HepG2 (cell line): ENCODE results near the gene CYP2A6. TPM values are rescaled to one million over a fixed set of nuclear protein-coding genes. Genes with fewer than 3 reads are reported as not detected.

Experiments used
- EZH2 ChIP-seq: conservative IDR thresholded peaks from 2 replicates; pipeline ENCODE4 v1.6.1; 2012; ENCODE audit warnings: mild to moderate bottlenecking, low read depth, low read length, moderate library complexity
- GMEB1 ChIP-seq: sonication (generic); formaldehyde crosslinking; IDR thresholded peaks from 2 replicates; pipeline ENCODE4 v1.5.1; 2020; ENCODE audit warnings: missing genetic modification reagents, mild to moderate bottlenecking, borderline replicate concordance
- MED13 ChIP-seq: sonication (generic); formaldehyde crosslinking; IDR thresholded peaks from 2 replicates; pipeline ENCODE4 v1.5.0; 2020; ENCODE audit warnings: missing genetic modification reagents
- MEF2D ChIP-seq: sonication (generic); formaldehyde crosslinking; IDR thresholded peaks from 2 replicates; pipeline ENCODE4 v1.5.1; 2020; ENCODE audit warnings: mild to moderate bottlenecking, missing genetic modification reagents
- ZEB1 ChIP-seq: IDR thresholded peaks from 2 replicates; pipeline ENCODE4 v1.6.1; 2012; ENCODE audit warnings: mild to moderate bottlenecking, low read depth, inconsistent platforms; ENCODE audit not compliant: insufficient replicate concordance
- ZFP62 ChIP-seq: sonication (generic); formaldehyde crosslinking; IDR thresholded peaks from 2 replicates; pipeline ENCODE4 v1.4.0; 2020; ENCODE audit warnings: missing genetic modification reagents
- ZNF75D ChIP-seq: sonication (generic); formaldehyde crosslinking; IDR thresholded peaks from 2 replicates; pipeline ENCODE4 v1.8.1; 2023; ENCODE audit warnings: missing genetic modification reagents, mild to moderate bottlenecking, borderline replicate concordance
- ZSCAN5A ChIP-seq: sonication (generic); formaldehyde crosslinking; IDR thresholded peaks from 2 replicates; pipeline ENCODE4 v1.8.0; 2022; ENCODE audit warnings: mild to moderate bottlenecking, missing genetic modification reagents, borderline replicate concordance
- polyA plus RNA-seq, 8 experiments: library from polyadenylated mRNA; depleted of rRNA in 3 of 8; stranded (reverse) in 7 of 8; unstranded in 1 of 8; fragments of >200 nt; fragmentation: Illumina TruSeq in 4 of 8; extraction: Trizol in 4 of 8; gene quantifications; 2 replicates each; pipeline versions ENCODE4 v1.2.1 to v1.2.3, GENCODE V29; 2011 to 2016; ENCODE audit warnings: low read depth in 4 of 8, missing spikeins in 1 of 8, mixed read lengths in 1 of 8; ENCODE audit not compliant: insufficient read depth in 1 of 8
- total RNA-seq, 5 experiments: library from RNA; depleted of rRNA; stranded (reverse); fragments of >200 nt; fragmentation: Illumina TruSeq; extraction: Trizol; gene quantifications; 2 replicates each; pipeline ENCODE4 v1.2.3, GENCODE V29; 2016; ENCODE audit warnings: low read depth in 1 of 5
- TF ChIP-seq, protein P1 (sequence below): sonication (generic); formaldehyde crosslinking; IDR thresholded peaks from 2 replicates; pipeline ENCODE4 v1.4.0; 2020; ENCODE audit warnings: missing genetic modification reagents
- TF ChIP-seq, protein P2 (sequence below): sonication (generic); formaldehyde crosslinking; IDR thresholded peaks from 2 replicates; pipeline ENCODE4 v1.4.0; 2020; ENCODE audit warnings: missing genetic modification reagents
- TF ChIP-seq, protein P3 (sequence below): sonication (generic); formaldehyde crosslinking; IDR thresholded peaks from 2 replicates; pipeline ENCODE4 v1.4.0; 2020; ENCODE audit warnings: mild to moderate bottlenecking, missing genetic modification reagents

The CYP2A6 gene
- total and polyA plus RNA-seq, 2 of the 13 experiments (the other 11 are each of a cell fraction or from before 2014, with no cell fraction given): not detected

DNA sequence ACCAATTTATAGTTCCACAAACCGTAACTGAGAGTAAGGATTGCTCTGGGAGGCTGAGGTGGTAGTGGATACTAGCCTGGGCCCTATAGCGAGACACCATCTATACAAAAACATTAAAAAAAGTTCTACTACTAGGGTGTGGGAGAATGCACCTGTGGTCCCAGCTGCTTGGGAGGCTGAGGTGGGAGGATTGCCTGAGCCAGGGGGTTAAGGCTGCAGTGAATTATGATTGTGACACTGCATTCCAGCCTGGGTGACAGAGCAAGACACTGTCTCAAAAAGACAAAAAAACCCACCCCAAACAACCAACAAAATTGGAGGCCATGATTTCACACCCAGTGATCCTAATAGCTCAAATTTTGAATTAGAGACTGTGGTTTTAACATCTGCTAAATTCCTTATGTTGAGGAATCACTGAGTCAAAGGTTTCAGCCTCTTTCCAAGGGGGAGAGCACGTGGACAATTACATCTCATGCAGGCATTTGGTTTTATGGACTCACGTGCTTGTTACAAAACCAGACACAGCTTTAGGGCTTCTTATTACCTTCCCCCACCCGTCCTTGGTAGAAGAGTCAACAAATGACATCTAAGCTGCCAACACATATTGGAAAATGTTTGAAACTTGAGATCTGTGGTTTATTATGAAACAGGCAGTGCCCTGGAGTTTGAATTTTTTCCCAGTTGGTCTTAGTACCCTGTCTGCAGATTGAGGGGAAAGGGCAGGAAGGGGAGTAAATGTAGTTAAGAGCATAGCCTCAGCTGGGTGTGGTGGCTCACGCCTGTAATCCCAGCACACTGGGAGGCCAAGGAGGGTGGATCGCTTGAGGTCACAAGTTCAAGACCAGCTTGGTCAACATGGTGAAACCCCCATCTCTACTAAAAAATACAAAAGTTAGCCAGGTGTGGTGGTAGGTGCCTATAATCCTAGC is 18.5 kb downstream of the CYP2A6 start (continued):
- TF ChIP-seq, protein P1, sequence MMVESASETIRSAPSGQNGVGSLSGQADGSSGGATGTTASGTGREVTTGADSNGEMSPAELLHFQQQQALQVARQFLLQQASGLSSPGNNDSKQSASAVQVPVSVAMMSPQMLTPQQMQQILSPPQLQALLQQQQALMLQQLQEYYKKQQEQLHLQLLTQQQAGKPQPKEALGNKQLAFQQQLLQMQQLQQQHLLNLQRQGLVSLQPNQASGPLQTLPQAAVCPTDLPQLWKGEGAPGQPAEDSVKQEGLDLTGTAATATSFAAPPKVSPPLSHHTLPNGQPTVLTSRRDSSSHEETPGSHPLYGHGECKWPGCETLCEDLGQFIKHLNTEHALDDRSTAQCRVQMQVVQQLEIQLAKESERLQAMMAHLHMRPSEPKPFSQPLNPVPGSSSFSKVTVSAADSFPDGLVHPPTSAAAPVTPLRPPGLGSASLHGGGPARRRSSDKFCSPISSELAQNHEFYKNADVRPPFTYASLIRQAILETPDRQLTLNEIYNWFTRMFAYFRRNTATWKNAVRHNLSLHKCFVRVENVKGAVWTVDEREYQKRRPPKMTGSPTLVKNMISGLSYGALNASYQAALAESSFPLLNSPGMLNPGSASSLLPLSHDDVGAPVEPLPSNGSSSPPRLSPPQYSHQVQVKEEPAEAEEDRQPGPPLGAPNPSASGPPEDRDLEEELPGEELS (CRISPR knock-in tag): peak; percentile 83
- TF ChIP-seq ZNF75D (CRISPR knock-in tag): no peak
- peak; percentile 72; the same call in 1 of the 2 replicates for TF ChIP-seq MEF2D (CRISPR knock-in tag)
- TF ChIP-seq, protein P2, sequence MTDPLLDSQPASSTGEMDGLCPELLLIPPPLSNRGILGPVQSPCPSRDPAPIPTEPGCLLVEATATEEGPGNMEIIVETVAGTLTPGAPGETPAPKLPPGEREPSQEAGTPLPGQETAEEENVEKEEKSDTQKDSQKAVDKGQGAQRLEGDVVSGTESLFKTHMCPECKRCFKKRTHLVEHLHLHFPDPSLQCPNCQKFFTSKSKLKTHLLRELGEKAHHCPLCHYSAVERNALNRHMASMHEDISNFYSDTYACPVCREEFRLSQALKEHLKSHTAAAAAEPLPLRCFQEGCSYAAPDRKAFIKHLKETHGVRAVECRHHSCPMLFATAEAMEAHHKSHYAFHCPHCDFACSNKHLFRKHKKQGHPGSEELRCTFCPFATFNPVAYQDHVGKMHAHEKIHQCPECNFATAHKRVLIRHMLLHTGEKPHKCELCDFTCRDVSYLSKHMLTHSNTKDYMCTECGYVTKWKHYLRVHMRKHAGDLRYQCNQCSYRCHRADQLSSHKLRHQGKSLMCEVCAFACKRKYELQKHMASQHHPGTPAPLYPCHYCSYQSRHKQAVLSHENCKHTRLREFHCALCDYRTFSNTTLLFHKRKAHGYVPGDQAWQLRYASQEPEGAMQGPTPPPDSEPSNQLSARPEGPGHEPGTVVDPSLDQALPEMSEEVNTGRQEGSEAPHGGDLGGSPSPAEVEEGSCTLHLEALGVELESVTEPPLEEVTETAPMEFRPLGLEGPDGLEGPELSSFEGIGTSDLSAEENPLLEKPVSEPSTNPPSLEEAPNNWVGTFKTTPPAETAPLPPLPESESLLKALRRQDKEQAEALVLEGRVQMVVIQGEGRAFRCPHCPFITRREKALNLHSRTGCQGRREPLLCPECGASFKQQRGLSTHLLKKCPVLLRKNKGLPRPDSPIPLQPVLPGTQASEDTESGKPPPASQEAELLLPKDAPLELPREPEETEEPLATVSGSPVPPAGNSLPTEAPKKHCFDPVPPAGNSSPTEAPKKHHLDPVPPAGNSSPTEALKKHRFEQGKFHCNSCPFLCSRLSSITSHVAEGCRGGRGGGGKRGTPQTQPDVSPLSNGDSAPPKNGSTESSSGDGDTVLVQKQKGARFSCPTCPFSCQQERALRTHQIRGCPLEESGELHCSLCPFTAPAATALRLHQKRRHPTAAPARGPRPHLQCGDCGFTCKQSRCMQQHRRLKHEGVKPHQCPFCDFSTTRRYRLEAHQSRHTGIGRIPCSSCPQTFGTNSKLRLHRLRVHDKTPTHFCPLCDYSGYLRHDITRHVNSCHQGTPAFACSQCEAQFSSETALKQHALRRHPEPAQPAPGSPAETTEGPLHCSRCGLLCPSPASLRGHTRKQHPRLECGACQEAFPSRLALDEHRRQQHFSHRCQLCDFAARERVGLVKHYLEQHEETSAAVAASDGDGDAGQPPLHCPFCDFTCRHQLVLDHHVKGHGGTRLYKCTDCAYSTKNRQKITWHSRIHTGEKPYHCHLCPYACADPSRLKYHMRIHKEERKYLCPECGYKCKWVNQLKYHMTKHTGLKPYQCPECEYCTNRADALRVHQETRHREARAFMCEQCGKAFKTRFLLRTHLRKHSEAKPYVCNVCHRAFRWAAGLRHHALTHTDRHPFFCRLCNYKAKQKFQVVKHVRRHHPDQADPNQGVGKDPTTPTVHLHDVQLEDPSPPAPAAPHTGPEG (CRISPR knock-in tag): 0 out of 2 replicates have a peak, but pooled peaks have one; percentile 59
- no peak for TF ChIP-seq ZEB1
- TF ChIP-seq, protein P3, sequence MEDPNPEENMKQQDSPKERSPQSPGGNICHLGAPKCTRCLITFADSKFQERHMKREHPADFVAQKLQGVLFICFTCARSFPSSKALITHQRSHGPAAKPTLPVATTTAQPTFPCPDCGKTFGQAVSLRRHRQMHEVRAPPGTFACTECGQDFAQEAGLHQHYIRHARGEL (CRISPR knock-in tag): no peak
- no peak for TF ChIP-seq ZSCAN5A (CRISPR knock-in tag)
- TF ChIP-seq EZH2: no peak
- TF ChIP-seq MED13 (CRISPR knock-in tag): peak; percentile 69; the same call in 1 of the 2 replicates
- TF ChIP-seq ZFP62 (CRISPR knock-in tag): no peak
- TF ChIP-seq GMEB1: peak; percentile 24; the same call in 1 of the 2 replicates
